22Rv1 (cell line): ENCODE results near the gene IL10RA.

Source experiments
- H3K27ac ChIP-seq: fragments of 450-650 bp; 2 replicates; pipeline ENCODE4 v1.5.1; 2017
- ZFX ChIP-seq: fragments of 450-650 bp; IDR thresholded peaks from 2 replicates; pipeline ENCODE4 v1.6.1; 2017; ENCODE audit warnings: antibody characterized with exemption, borderline replicate concordance
- TF ChIP-seq, protein P1 (sequence below): fragments of 450-650 bp; IDR thresholded peaks from 2 replicates; pipeline ENCODE4 v1.5.1; 2017; ENCODE audit warnings: mild to moderate bottlenecking

IL10RA gene

DNA sequence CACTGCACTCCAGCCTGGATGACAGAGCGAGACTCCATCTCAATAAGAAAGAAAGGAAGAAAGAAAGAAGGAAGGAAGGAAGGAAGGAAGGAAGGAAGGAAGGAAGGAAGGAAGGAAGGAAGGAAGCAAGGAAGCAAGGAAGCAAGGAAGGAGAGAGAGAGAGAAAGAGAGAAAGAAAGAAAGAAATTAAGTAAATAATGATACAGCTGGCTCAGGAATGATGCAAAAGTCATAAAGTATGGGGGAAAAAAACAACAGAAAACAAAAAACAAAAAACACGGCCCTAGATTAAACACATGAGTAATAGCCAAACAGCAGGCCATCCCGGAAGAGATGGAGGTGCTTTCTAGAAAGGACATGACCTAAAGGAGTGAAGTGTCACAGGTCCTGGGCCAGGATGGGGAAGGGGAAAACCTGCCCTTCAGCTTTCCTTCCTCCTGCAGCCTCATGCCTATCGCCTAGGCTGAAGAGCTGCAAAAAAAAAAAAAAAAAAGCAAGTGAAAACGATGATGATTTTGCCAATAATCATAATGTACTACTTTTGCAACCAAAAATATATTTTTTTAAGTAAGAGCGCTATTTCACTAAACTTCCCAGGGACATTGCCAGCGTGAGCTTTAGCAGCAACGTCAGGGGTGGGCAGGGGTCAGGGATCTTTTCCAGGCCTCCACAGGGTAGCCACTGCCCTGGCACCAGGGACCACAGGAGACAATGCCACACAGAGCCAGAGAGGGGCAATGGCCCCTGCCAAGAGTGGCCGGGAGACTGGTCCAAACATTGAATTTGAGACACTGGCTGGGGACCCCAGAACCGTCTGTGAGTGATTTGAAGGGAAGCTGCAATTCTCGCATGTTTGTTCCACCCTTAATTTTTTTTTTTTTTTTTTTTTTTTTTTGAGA is 62.5 kb downstream of the IL10RA start:
- no peak overlapping the region for H3K27ac ChIP-seq
- TF ChIP-seq, protein P1, sequence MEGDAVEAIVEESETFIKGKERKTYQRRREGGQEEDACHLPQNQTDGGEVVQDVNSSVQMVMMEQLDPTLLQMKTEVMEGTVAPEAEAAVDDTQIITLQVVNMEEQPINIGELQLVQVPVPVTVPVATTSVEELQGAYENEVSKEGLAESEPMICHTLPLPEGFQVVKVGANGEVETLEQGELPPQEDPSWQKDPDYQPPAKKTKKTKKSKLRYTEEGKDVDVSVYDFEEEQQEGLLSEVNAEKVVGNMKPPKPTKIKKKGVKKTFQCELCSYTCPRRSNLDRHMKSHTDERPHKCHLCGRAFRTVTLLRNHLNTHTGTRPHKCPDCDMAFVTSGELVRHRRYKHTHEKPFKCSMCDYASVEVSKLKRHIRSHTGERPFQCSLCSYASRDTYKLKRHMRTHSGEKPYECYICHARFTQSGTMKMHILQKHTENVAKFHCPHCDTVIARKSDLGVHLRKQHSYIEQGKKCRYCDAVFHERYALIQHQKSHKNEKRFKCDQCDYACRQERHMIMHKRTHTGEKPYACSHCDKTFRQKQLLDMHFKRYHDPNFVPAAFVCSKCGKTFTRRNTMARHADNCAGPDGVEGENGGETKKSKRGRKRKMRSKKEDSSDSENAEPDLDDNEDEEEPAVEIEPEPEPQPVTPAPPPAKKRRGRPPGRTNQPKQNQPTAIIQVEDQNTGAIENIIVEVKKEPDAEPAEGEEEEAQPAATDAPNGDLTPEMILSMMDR, result no peak
- no peak for TF ChIP-seq ZFX

DNA sequence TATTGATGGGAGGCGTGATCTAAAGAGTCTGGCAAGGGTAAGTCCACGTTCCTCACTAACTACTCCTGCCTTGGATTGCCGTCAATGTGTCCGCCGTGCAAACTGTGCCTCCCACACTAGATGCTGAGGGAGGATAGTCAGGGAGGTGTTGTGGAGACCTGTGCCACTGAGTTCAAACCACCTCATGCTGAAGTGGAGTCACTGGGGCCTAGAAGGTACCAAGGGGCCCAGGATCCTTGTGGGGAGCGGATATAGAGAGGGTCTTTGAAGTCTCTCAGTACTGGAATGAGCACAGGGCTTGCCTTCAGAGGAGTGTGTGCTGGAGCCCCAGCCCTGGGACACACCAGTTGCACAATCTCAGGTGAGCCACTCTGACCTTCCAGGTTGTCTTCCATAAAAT is 63.6 kb downstream of the IL10RA start:
- H3K27ac ChIP-seq, result no peak overlapping the region
- no peak for TF ChIP-seq ZFX
- TF ChIP-seq, protein P1, result no peak

DNA sequence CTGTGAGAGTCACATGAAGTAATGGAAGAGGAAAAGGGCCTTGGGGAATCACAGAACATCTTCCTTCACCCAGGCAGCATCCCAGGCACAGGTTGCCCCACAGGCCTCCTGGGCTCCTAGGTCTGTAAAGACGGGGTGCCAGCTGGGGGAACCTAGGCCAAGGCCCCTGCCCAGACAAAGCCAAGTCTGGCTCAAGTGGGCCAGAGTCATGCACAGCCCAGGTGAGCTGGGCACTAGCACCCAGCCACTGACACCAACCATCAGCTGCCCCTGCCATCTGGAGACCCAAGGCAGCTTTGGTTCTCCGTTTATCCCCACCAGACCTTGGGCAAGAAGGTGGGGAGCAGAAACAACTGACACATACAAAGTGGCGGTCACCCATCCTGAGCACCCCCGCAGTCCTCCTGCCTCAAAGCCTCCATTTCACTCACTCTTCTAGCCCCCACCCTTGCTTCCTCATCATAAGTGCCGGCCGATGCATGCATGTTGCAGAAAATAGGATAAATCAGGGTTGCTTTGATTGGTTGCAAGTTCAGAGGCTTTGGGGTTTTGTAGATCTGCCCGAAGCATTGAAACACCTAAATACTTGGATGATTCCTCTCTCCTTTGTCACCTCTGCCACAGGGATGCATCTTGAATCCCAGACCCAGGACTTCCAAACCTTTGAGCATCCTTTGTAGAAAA is 64.2 kb downstream of the IL10RA start:
- H3K27ac ChIP-seq, result no peak overlapping the region
- no peak for TF ChIP-seq ZFX
- TF ChIP-seq, protein P1, result no peak
